A549 treated with Mapracorat at 1 μM for 4 hours (cell line): Measurements from ENCODE around the gene BRCA2. TPM values are rescaled to one million over a fixed set of nuclear protein-coding genes. Genes with fewer than 3 reads are reported as not detected.

Experiments
- total RNA-seq: library from RNA; stranded (reverse); fragments of 200-300 nt; extraction: Qiagen RNA extraction; gene quantifications from 5 replicates; pipeline ENCODE4 v1.2.3, GENCODE V29; 2022

BRCA2 gene, protein sequence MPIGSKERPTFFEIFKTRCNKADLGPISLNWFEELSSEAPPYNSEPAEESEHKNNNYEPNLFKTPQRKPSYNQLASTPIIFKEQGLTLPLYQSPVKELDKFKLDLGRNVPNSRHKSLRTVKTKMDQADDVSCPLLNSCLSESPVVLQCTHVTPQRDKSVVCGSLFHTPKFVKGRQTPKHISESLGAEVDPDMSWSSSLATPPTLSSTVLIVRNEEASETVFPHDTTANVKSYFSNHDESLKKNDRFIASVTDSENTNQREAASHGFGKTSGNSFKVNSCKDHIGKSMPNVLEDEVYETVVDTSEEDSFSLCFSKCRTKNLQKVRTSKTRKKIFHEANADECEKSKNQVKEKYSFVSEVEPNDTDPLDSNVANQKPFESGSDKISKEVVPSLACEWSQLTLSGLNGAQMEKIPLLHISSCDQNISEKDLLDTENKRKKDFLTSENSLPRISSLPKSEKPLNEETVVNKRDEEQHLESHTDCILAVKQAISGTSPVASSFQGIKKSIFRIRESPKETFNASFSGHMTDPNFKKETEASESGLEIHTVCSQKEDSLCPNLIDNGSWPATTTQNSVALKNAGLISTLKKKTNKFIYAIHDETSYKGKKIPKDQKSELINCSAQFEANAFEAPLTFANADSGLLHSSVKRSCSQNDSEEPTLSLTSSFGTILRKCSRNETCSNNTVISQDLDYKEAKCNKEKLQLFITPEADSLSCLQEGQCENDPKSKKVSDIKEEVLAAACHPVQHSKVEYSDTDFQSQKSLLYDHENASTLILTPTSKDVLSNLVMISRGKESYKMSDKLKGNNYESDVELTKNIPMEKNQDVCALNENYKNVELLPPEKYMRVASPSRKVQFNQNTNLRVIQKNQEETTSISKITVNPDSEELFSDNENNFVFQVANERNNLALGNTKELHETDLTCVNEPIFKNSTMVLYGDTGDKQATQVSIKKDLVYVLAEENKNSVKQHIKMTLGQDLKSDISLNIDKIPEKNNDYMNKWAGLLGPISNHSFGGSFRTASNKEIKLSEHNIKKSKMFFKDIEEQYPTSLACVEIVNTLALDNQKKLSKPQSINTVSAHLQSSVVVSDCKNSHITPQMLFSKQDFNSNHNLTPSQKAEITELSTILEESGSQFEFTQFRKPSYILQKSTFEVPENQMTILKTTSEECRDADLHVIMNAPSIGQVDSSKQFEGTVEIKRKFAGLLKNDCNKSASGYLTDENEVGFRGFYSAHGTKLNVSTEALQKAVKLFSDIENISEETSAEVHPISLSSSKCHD (N-terminal part only)
- total RNA-seq, result 3.7 to 6.5 TPM (median 4.8 TPM) in 5 replicates

DNA sequence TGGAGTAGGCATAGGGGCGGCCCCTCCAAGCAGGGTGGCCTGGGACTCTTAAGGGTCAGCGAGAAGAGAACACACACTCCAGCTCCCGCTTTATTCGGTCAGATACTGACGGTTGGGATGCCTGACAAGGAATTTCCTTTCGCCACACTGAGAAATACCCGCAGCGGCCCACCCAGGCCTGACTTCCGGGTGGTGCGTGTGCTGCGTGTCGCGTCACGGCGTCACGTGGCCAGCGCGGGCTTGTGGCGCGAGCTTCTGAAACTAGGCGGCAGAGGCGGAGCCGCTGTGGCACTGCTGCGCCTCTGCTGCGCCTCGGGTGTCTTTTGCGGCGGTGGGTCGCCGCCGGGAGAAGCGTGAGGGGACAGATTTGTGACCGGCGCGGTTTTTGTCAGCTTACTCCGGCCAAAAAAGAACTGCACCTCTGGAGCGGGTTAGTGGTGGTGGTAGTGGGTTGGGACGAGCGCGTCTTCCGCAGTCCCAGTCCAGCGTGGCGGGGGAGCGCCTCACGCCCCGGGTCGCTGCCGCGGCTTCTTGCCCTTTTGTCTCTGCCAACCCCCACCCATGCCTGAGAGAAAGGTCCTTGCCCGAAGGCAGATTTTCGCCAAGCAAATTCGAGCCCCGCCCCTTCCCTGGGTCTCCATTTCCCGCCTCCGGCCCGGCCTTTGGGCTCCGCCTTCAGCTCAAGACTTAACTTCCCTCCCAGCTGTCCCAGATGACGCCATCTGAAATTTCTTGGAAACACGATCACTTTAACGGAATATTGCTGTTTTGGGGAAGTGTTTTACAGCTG, at the start of gene BRCA2, which contains the start of gene ZAR1L:
BRCA2 (plus strand) TSS at position 271 of the 790 bp plus-strand sequence. CDS start 953 bp downstream, outside the sequence.
ZAR1L (minus strand) TSS at position 126 of the 790 bp plus-strand sequence. CDS start 3,438 bp downstream, outside the sequence.

DNA sequence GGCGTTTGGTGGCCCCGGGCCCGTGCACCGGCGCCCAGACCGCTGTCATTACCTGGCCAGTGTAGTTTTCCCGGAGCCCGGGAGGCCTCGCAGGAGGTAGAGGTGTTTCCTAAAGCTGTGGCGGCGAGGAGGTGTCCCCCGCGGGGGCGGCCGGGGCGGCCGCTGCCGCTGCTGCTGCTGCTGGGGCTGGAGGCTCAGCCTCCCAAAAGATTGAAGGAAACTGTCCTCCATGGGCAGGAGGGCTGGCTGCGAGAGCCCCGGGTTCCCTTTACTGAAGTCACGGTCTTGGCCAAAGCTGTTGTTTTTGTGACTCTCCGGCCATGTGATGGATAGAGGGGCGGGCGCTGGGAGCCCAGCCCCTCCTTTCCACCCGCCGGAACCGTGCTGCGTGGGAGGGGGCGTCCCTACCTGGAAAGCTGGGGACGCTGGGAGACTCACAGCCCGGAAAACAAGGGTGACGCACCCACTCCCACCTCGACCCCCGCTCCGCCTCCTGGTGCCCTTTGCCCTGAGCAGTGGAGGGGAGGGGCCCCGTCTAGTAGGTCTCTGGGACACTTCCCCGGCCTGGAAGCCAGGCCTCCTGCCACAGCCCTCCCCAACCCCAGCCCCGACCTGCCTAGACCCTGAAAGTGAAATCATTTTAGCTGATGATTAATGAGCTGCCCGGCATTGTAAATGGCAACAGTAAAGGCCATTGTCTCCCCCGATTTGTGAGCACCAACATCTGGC, 112.7 kb downstream of the BRCA2 start, which contains the start of gene N4BP2L1:
N4BP2L1 (minus strand) TSS at position 279 of the 729 bp plus-strand sequence; CDS start at position 231, 48 bp downstream.

Other genes with a start within 250 kb of the BRCA2 start
- gene ZAR1L, start 145 bp upstream of the BRCA2 start, total RNA-seq, result 0.11 TPM in 1 of 5 replicates, not detected in the others
- gene N4BP2L1, start 112.6 kb downstream of the BRCA2 start, total RNA-seq, result 0.31 to 0.74 TPM (median 0.42 TPM) in 5 replicates
- 20.2 to 21.8 TPM (median 20.8 TPM) in 5 replicates for gene N4BP2L2, start 223.3 kb downstream of the BRCA2 start, total RNA-seq